Coronary artery (tissue), 2 donors: ENCODE measurements around the gene PIK3R1.

ENCODE experiments used
- DNase-seq: peaks from one replicate; pipeline ENCODE4 v3.0.0-alpha.2; 2017; ENCODE audit warnings: low spot score
- H3K27ac ChIP-seq, 2 donors: fragments of 200-600 bp; sonication (generic); one replicate each; pipeline ENCODE4 v1.5.1; 2016 to 2019
- H3K4me3 ChIP-seq: fragments of 200-600 bp; sonication (generic); 2 replicates; pipeline ENCODE4 v1.5.1; 2016; ENCODE audit warnings: mild to moderate bottlenecking, moderate library complexity
- CTCF ChIP-seq: fragments of 200-600 bp; sonication (generic); IDR thresholded peaks from one replicate; pipeline ENCODE4 v1.5.1; 2019; ENCODE audit warnings: antibody characterized with exemption

The PIK3R1 gene

GRCh38 chr5:68297656-68298055 is 82.1 kb downstream of the PIK3R1 start:
- Histone ChIP-seq H3K27ac (no peak overlapping the region), H3K4me3 (no peak overlapping the region)
- no peak for TF ChIP-seq CTCF
- no peak for DNase-seq

- no peak for TF ChIP-seq CTCF
- Histone ChIP-seq H3K4me3 (no peak overlapping the region), H3K27ac (no peak overlapping the region)
- DNase-seq, result no peak
Measured at GRCh38 chr5:68298479-68298878, 82.9 kb downstream of the PIK3R1 start.

GRCh38 chr5:68299105-68299504 is 83.5 kb downstream of the PIK3R1 start:
- Histone ChIP-seq H3K27ac (no peak overlapping the region), H3K4me3 (no peak overlapping the region)
- TF ChIP-seq CTCF, result no peak
- DNase-seq, result no peak

- no peak for TF ChIP-seq CTCF
- Histone ChIP-seq H3K27ac (no peak overlapping the region), H3K4me3 (no peak overlapping the region)
- DNase-seq, result no peak
Measured at GRCh38 chr5:68299575-68299974, 84.0 kb downstream of the PIK3R1 start.

GRCh38 chr5:68303038-68303738 is 87.6 kb downstream of the PIK3R1 start:
- TF ChIP-seq CTCF, result no peak
- no peak overlapping the region for H3K27ac ChIP-seq
- H3K4me3 ChIP-seq, result no peak overlapping the region
- DNase-seq, result no peak

GRCh38 chr5:68303754-68304420 is 88.3 kb downstream of the PIK3R1 start:
- Histone ChIP-seq H3K4me3 (no peak overlapping the region), H3K27ac (no peak overlapping the region)
- no peak for TF ChIP-seq CTCF
- DNase-seq, result no peak
